HEK293 (cell line): Measurements from ENCODE around the gene DRC7.

Experiments
- EGR2 ChIP-seq: fragments of 450-650 bp; formaldehyde crosslinking; IDR thresholded peaks from 2 replicates; pipeline ENCODE4 v1.5.1; 2016; ENCODE audit warnings: low read depth, missing biosample characterization, missing genetic modification characterization
- PRDM10 ChIP-seq: fragments of 450-650 bp; formaldehyde crosslinking; IDR thresholded peaks from 2 replicates; pipeline ENCODE4 v1.5.1; 2016; ENCODE audit warnings: missing biosample characterization, missing genetic modification characterization
- REST ChIP-seq: fragments of 450-650 bp; formaldehyde crosslinking; IDR thresholded peaks from 2 replicates; pipeline ENCODE4 v1.5.1; 2016; ENCODE audit warnings: missing biosample characterization, missing genetic modification characterization
- ZBTB1 ChIP-seq: fragments of 450-650 bp; formaldehyde crosslinking; IDR thresholded peaks from 2 replicates; pipeline ENCODE4 v1.5.1; 2016; ENCODE audit warnings: missing biosample characterization, missing genetic modification characterization
- ZFP37 ChIP-seq: fragments of 450-650 bp; formaldehyde crosslinking; IDR thresholded peaks from 2 replicates; pipeline ENCODE4 v1.5.1; 2016; ENCODE audit warnings: missing biosample characterization, missing genetic modification characterization
- ZNF132 ChIP-seq: fragments of 450-650 bp; formaldehyde crosslinking; IDR thresholded peaks from 2 replicates; pipeline ENCODE4 v1.5.1; 2017; ENCODE audit warnings: missing biosample characterization, missing genetic modification characterization, borderline replicate concordance
- ZNF157 ChIP-seq: fragments of 450-650 bp; formaldehyde crosslinking; IDR thresholded peaks from 2 replicates; pipeline ENCODE4 v1.5.1; 2016; ENCODE audit warnings: missing biosample characterization, missing genetic modification characterization
- ZNF24 ChIP-seq: fragments of 450-650 bp; formaldehyde crosslinking; IDR thresholded peaks from 2 replicates; pipeline ENCODE4 v1.5.1; 2016; ENCODE audit warnings: missing biosample characterization, missing genetic modification characterization
- ZNF600 ChIP-seq: fragments of 450-650 bp; formaldehyde crosslinking; IDR thresholded peaks from 2 replicates; pipeline ENCODE4 v1.5.1; 2016; ENCODE audit warnings: missing biosample characterization, missing genetic modification characterization
- TF ChIP-seq, protein P1 (sequence below): fragments of 450-650 bp; formaldehyde crosslinking; IDR thresholded peaks from 2 replicates; pipeline ENCODE4 v1.5.1; 2016; ENCODE audit warnings: missing biosample characterization, missing genetic modification characterization
- TF ChIP-seq, protein P2 (sequence below): fragments of 450-650 bp; formaldehyde crosslinking; IDR thresholded peaks from 2 replicates; pipeline ENCODE4 v1.5.1; 2017; ENCODE audit warnings: missing biosample characterization, missing genetic modification characterization

DNA sequence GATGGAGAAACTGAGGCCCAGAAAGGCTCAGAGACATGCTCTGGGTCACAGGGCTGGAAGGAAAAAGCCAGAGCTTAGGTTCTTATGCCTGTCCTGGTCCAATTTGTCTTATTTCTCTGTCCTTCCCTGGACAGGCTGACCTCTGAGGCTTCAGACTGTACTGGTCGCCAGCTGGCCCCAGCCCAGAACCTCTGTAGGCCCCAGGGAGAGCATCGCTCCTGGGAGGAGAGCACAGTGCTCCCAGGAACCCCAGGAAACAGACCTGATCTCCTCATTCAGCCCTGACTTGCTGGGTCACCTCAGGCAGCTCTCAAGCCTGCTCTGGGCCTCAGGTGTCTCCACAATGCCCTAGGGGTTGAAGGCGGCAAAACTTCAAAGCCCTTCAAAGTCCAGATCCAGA is 4.9 kb downstream of the DRC7 start:
- no peak for TF ChIP-seq ZNF132 (tag by site-specific recombination)
- TF ChIP-seq ZNF24: no peak
- no peak for TF ChIP-seq ZNF600
- TF ChIP-seq REST: no peak
- TF ChIP-seq EGR2 (tag by site-specific recombination): no peak
- no peak for TF ChIP-seq PRDM10 (tag by site-specific recombination)
- TF ChIP-seq, protein P1, sequence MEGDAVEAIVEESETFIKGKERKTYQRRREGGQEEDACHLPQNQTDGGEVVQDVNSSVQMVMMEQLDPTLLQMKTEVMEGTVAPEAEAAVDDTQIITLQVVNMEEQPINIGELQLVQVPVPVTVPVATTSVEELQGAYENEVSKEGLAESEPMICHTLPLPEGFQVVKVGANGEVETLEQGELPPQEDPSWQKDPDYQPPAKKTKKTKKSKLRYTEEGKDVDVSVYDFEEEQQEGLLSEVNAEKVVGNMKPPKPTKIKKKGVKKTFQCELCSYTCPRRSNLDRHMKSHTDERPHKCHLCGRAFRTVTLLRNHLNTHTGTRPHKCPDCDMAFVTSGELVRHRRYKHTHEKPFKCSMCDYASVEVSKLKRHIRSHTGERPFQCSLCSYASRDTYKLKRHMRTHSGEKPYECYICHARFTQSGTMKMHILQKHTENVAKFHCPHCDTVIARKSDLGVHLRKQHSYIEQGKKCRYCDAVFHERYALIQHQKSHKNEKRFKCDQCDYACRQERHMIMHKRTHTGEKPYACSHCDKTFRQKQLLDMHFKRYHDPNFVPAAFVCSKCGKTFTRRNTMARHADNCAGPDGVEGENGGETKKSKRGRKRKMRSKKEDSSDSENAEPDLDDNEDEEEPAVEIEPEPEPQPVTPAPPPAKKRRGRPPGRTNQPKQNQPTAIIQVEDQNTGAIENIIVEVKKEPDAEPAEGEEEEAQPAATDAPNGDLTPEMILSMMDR: no peak
- TF ChIP-seq ZBTB1: no peak
- TF ChIP-seq, protein P2, sequence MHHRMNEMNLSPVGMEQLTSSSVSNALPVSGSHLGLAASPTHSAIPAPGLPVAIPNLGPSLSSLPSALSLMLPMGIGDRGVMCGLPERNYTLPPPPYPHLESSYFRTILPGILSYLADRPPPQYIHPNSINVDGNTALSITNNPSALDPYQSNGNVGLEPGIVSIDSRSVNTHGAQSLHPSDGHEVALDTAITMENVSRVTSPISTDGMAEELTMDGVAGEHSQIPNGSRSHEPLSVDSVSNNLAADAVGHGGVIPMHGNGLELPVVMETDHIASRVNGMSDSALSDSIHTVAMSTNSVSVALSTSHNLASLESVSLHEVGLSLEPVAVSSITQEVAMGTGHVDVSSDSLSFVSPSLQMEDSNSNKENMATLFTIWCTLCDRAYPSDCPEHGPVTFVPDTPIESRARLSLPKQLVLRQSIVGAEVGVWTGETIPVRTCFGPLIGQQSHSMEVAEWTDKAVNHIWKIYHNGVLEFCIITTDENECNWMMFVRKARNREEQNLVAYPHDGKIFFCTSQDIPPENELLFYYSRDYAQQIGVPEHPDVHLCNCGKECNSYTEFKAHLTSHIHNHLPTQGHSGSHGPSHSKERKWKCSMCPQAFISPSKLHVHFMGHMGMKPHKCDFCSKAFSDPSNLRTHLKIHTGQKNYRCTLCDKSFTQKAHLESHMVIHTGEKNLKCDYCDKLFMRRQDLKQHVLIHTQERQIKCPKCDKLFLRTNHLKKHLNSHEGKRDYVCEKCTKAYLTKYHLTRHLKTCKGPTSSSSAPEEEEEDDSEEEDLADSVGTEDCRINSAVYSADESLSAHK: no peak
- no peak for TF ChIP-seq ZNF157
- no peak for TF ChIP-seq ZFP37
